Measurements from ENCODE around the gene KLF5.

- TF ChIP-seq CTCF (conservative IDR thresholded peaks at IDR 0.05; ENCODE audit: low read length), result no peak
- TF ChIP-seq EZH2phosphoT487 (IDR thresholded peaks at IDR 0.05; ENCODE audit: borderline replicate concordance, low read depth, low read length), result no peak
These were observed 22.2 kb upstream of the KLF5 start for GRCh38 chr13:73036566-73036965.
